Ramos (cell line): ENCODE results near the gene SRM.
"Not testable (repeated sequence)": the region's sequence is repeated elsewhere in the genome, so short reads cannot be mapped to it uniquely, and the experiment has no call there.

Source experiments
- in situ Hi-C: fragments of 300-500 bp; cut with MboI; formaldehyde crosslinking; loops from one replicate; pipeline ENCODE4 v1.14.3; 2022; ENCODE audit warnings: low sequenced_read_pairs; ENCODE audit not compliant: unreplicated experiment

Gene SRM

DNA sequence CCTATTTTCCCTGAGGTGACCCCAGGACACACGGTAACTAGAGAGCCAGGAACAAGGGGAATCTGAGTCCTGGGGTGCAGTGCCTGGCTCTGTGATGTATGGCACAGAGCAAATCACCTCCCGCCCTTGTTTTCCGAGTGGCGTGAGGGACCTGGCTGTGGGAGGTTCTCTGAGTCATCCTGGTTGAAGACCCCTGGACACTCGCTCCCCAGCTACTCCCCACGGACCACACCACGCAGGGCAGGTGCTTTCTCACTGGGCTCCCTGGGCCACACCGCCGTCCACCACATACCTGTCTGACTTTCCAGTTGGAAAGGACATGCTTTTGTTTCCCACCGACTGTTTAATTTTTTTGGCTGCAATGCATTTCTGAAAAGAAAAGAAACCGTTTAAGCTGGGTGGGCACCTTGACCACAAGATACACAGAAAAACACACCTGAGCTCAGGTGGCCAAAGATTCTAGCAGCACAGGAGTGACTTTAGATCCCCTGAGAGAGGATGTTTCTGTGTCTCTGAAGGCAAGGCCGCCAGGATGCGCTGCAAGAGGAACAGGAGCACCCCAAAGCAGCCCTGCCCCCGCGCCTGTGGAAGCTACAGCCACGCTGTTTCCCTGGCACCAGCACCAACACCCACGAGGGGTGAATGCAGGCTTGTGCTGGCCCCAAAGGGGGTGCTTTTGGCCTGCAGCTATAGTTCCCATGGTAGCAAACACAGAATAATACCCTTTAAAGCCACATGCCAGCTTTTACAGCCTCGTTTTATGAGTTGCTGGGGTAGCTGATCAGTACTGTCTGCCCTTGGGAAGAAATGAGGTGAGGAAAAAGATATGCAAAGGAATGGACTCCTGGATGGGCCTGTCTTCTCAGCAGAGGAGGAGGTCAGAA lies 8.1 kb upstream of the SRM start:
- in situ Hi-C loops, result no loop called here

DNA sequence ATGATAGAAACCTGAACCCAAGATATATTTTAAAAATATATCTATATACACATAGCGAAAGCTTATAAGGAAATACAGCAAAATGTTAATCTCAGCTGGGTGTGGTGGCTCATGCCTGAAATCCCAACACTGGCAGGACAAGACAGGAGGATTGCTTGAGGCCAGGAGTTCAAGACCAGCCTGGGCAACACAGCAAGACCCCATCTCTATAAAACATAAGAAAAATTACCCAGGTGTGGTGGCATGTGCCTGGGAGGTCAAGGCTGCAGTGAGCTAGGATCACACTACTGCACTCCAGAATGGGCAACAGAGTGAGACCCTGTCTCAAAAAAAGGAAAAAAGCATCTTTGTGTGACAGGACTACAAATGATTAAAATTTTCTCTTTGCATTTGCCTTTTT lies 6.0 kb upstream of the SRM start:
- in situ Hi-C loops, result no loop called here

DNA sequence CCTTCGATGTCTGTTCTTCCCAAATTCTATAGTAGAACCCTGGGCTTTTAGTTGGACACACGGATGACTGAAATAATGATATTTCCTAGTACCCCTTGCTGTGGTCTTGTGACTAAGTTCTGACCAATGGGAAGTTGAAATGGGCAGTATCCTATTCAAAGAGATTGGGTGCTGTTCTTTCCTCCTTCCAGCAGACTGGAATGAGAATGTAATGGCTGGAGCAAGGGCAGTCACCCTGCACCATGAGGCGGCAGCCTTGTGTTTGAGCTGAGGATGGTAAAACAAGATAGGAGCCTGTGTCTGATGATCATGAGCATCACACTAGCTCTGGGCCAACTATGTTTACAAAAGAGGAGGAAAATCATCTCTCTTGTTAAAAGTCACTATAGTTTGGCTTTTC lies 5.1 kb upstream of the SRM start:
- in situ Hi-C loops, result no loop called here

DNA sequence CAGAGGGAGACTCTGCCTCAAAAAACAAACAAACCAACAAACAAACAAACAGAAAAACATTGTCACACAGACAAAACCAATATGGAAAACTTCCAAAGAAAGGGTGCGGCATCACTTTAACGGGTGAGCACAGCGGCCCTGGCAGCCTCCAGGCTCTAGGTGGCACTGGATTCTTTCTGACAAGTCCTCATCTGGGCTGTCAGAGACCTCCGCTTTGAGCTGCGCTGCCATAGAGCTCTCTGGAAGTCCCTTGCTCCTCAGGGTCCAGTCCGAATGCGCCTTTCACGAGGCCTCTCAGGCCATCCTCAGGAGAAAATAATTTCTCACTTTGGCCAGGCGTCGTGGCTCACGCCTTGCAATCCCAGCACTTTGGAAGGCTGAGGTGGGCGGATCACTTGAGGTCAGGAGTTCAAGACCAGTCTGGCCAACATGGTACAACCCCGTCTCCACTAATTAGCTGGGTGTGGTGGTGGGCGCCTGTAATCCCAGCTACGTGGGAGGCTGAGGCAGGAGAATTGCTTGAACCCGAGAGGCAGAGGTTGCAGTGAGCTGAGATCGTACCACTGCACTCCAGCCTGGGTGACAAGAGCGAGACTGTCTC lies 4.2 kb upstream of the SRM start:
- in situ Hi-C loops, result not testable (repeated sequence)

DNA sequence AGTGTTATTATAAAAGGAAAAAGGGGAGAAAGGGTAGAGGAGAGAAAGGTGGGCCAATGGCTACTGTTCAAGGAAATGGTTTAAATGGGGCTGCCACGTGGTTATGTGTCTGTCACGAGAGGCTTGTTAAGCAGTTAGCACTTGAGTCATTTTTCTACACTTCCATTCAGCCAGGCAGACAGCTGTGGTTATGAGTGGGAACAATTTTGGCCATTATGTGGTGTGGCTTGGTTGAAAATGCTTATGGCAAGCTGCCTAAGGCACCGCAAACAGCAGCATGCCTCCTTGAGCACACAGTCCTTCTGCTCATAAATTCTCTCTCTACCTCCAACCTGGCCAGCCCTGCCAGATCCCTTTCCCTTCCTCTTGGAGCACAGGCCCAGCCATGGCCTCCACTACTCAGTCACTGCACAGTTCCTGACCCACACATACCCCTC lies 3.2 kb upstream of the SRM start:
- in situ Hi-C loops, result no loop called here

DNA sequence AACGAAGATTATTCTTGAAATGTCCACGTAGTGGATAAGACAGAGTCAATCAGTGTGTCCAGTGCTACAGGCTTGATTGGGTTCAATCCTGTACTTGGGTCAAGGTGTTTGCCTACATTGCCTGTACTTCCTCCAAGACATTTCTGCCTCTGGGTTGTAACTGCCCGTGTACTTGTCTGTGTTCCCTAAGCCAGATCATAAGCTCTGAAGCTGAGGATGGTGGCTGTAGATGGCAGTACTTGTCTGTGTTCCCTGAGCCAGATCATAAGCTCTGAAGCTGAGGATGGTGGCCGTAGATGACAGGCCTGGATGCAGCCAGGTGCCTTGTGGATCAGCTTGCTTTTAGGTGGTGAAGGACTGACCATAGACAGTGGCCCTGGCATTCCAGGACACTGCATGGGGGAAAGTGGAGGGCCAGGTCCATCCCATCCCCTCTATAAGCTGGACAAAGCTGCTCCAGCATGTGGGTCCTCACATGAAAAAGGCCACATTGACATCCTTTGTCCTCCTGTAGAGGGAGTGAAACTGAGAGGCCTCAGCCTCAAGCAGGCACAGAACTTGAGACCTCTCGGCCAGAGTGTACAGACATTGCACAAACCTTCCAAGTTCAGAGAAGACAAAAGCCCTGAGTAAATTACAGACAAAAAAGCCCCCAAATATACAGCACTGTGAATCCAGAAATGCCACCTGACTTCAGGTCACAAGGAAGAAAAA lies 2.0 kb upstream of the SRM start:
- in situ Hi-C loops, result no loop called here

DNA sequence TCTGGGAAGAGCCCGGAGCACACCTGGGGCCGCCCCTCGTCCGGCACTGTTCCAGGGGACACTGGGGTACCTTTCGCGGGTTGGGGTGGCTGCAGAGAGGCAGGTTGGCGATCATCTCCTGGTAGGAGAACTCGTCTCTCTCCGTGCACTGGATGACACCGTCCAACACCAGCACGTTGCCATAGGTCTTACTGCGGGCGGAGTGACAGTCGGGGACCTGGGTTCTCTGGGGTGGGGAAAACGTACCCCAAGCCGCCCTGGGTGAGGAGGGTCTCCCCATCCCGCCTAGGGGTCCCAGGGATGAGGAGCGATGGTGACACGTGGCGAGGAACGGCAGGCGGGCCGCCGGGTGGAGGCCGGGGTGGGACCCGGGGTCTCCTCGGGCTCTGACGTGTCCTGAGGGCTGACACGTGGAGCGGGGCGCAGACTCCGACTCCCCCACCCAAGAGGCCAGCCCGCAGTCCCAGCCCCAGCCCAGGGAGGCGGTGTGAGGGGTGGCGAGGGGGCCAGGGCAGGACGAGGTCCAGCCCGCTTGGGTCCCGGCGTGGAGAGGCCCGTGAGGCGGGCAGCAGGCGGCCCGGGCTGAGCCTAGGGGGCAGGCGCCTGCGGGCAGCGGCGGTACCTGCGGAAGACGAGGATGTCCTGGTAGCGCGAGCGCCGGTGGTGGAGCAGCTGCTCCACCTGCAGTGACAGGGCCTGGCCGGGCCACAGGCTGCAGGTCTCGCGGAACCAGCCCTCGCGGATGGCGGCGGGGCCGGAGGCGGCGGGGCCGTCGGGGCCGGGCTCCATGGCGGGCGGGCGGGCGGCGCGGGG lies 457 bp downstream of the SRM start:
- in situ Hi-C loops, result no loop called here

DNA sequence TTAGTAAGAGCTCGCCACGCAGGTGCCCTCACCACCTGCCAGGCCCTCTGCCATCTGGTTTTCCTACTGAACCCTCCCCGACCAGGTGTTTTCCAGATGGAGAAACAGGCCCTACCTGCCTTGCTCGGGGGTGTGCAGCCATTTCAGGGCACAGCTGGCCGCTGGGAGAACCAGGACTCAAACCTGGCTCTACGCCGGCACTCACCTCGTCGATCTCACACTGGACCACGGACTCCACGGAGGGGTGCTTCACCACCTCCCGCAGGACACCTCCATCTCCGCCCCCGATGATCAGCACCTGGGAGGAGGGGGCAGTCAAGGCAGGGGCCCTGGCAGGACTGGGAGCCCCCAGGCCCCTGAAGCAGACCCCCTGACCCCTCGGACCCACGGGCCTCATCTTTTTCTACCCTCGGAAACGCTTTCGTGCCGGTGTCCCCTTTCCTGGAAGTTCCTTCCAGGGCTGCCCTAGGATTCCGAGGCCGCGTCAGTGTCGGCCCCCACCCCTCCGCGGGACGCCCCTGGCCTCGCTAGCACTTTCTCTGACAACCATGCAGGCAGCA lies 1.1 kb downstream of the SRM start:
- in situ Hi-C loops, result no loop called here

DNA sequence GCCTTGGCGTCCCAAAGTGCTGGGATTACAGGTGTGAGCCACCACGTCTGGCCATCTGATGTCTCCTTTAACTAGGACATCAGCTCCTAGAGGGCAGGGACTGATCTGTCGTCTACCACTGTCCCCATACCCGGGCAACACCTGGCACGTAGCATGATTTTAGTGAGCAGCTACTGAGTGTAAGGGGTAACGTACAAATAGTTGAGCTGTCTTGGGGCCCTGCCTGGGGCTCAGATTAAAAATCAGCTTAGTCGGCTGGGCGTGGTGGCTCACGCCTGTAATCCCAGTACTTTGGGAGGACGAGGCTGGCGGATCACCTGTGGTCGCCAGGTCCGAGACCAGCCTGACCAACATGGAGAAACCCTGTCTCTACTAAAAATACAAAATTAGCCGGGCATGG lies 1.8 kb downstream of the SRM start:
- in situ Hi-C loops, result no loop called here

DNA sequence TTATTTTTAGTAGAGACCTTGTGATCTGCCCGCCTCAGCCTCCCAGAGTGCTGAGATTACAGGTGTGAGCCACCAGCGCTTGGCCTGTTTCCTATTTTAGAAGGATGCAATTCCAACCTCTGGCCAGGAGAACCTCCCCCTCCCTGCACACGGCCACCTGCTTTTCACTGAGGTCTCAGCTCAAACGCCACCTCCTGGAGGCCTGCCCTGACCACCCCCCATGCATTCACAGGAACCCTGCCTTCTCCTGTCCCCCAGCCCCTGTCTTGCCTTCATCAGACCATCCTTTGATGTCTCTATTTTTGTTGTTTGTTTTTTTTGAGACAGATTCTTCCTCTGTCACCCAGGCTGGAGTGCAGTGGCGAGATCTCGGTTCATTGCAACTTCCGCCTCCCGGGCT lies 2.3 kb downstream of the SRM start:
- in situ Hi-C loops, result no loop called here

DNA sequence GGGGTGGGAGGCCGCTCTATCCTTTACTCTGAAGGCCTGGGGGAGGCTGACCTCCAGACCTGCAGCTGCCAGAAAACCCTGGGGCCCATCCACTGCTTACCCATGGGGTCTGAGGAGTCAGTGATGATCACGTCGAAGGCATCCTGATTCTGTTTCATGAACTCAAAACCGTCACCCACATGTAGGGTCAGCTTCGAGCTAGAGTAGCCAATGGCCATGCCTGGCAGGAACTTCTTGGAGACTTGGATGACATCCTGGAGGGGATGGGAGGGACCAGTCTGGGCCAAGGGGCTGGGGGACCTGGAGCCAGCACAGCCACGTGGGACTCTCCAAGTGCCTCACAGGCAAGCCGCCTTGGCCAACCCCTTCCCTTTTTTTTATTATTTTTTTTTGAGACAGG lies 3.3 kb downstream of the SRM start:
- in situ Hi-C loops, result no loop called here

DNA sequence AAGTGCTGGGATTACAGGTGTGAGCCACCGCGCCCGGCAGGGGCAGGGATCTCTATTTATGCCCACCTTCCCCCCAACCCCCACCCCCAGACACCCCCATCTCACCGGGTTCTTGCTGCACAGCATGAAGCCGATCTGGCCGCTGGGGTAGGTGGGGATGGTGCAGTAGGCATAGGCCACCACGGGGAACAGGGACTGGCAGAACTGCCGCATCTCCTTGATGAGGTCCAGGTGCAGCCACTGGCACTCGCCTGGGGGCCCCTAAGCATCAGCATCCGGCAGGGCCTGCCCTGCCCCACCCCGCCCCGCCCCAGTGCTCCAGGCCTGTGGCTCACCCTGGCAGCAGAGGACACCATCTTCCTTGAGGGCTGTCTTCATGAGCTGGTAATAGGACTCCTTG lies 4.1 kb downstream of the SRM start:
- in situ Hi-C loops, result no loop called here

DNA sequence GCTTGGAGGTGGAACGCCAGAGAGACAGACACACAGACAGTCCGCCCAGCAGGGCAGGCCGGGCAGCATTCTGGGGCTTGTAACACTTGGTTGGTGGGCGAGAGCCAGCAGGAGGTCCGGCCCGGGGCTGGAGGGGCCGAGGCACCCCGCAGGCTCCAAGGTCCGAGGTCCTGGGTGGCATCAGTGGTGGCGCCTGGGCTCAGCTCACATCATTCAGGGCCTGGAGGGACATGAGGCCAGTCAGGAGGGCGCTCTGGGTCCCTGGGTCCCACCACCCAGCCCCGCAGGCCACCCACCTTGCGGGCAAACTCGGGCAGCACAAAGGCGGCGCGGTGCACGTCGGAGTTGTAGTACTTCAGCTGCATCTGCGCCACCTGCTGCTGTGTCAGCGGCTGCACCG lies 5.2 kb downstream of the SRM start:
- in situ Hi-C loops, result no loop called here

DNA sequence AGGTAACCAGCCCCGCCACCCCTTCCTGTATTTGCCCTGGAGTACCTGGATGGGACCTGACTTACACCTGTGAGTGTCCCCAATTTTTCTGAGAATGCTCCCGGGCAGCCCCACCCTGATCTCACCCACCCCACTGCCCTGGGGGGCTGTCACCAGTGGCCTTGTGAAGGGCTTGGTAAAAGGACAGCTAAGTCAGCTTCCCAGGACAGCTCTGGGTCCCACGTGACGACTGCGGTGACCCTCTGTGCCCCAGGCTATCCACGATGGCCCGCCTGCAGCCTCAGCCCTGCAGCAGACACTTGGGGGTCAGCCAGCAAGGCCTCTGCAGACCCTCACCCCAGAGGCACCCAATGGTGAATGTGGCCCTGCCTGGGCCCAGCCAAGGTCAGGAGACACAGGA lies 5.6 kb downstream of the SRM start:
- in situ Hi-C loops, result no loop called here

DNA sequence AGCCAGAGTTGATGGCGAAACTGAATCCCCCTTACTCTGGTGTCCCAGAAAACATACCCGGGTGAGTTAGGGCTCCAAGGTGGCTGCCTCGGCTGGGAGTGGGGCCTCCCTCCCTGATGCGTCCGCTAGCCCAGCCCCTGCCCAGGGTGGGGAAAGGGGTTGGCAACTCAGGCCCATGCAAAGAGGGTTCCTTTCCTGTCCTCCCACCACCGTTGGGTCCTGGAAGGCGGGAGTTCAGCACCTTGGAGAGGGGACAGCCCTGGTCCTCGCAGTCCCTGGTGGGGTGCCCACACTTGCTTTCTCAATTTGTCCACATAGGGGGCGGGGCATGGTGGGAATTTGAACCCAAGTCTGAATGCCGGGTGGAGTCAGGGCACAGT lies 6.1 kb downstream of the SRM start:
- in situ Hi-C loops, result no loop called here

DNA sequence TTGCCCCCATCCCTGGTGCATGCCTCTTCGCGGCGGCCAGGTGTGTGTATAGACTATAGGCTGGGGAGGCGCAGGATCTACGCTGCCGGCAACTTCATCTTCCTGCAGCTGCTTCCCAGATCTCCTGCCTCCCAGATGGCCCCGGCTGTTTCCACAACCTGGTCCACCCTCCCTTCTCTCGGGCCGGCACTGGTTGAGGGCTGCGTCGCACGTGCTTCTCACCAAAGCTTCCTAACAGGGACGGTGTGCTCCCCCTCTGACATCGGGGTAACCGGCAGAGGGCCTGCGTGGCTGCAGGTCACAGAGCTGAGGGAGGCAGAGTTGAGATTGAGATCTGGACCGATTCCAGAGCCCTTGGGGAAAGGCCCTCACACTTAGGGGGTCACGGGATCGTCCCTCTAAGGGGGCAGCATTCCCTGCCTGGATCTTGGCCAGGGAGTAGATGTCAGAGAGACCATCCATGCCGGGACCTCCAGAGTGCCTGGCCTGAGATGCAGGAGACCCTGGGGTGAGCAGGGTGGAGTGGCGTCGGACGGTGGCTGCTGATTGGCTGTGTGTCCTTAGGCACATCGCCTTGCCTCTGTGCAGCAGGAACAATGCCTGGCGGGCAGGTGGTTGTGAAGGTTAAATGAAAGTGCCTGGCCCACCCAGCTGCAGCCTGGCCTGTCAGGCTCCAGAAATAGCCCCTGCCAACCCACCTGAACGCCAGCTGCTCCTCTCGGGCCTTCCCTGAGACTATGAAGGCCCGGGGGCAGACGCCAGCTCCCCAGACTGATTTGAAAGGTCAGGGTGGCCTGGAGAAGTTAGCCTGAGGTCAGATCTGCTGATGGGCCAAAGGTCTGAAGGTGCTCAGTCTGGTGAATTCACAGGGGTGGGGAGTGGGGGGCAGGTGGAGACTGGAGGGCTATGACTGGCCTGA lies 6.7 kb downstream of the SRM start:
- in situ Hi-C loops, result no loop called here

DNA sequence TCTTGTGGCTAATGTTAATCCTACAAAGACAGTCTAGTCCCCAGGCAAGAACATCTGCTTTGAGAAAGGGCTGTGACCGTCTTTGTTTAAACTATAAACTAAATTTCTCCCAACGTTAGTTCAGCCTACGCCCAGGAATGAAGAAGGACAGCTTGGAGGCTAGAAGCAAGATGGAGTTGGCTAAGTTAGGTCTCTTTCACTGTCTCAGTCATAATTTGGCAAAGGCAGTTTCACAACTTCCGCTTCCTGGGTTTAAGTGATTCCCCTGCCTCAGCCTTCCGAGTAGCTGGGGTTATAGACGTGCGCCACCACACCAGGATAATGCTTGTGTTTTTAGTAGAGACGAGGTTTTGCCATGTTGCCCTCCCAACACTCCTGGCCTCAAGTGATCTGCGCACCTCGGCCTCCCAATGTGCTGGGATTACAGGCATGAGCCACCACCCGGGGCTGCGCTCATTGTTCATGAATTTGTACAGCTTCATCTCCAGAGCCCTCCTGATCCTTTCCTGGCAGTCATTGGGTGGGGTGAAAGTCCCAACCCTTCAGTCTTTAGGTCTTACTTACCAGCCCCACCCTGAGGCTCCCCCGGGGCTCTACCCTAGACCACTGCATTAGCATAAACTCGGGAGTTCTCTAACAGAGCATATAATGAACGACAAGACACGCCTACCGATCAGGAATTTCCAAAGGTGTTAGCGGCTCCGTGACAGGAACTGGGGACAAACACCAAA lies 7.9 kb downstream of the SRM start:
- in situ Hi-C loops, result no loop called here

DNA sequence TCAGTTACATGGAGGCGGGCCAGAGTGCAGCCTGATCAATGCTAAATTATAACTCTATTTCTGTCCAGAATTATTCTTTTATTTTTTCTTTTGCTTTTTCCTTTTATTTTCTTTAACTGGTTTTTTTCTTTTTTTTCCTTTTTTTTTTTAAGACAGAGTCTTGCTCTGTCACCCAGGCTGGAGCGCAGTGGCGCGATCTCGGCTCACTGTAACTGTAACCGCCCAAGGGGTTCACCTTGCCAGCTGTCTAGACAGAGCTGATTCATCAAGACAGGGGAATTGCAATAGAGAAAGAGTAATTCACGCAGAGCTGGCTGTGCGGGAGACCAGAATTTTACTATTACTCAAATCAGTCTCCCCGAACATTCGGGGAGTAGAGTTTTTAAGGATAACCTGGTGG lies 8.7 kb downstream of the SRM start:
- in situ Hi-C loops, result not testable (repeated sequence)
